Esophagus (tissue), 2 donors: ENCODE measurements around the gene CPNE5. TPM values are rescaled to one million over a fixed set of nuclear protein-coding genes. Genes with fewer than 3 reads are reported as not detected.

Experiments used
- H3K27ac ChIP-seq, 2 donors: one replicate each; pipeline ENCODE4 v1.5.1; 2013; ENCODE audit warnings: low read depth in 2 of 2, mild to moderate bottlenecking in 2 of 2, inconsistent platforms in 1 of 2, low read length in 1 of 2, moderate library complexity in 1 of 2
- H3K27me3 ChIP-seq, 2 donors: one replicate each; pipeline ENCODE4 v1.6.1; 2013; ENCODE audit warnings: low read length in 2 of 2, control low read depth in 1 of 2, mild to moderate bottlenecking in 1 of 2; ENCODE audit not compliant: insufficient read depth in 2 of 2, control insufficient read depth in 1 of 2
- H3K36me3 ChIP-seq, 2 donors: one replicate each; pipeline ENCODE4 v1.6.1; 2013; ENCODE audit warnings: low read length in 1 of 2; ENCODE audit not compliant: control insufficient read depth in 2 of 2, insufficient read depth in 2 of 2
- H3K4me1 ChIP-seq, 2 donors: one replicate each; pipeline ENCODE4 v1.6.1; 2013; ENCODE audit warnings: low read length in 1 of 2; ENCODE audit not compliant: control insufficient read depth in 2 of 2, insufficient read depth in 2 of 2
- H3K4me3 ChIP-seq, 2 donors: one replicate each; pipeline ENCODE4 v1.5.1; 2013; ENCODE audit warnings: low read length in 2 of 2, mild to moderate bottlenecking in 2 of 2, low read depth in 1 of 2, moderate library complexity in 1 of 2
- H3K9me3 ChIP-seq, 2 donors: one replicate each; pipeline ENCODE4 v1.6.1; 2013; ENCODE audit warnings: mild to moderate bottlenecking in 2 of 2, low read depth in 1 of 2, low read length in 1 of 2, moderate library complexity in 1 of 2; ENCODE audit not compliant: control insufficient read depth in 2 of 2, insufficient read depth in 1 of 2
- WGBS, 2 donors: extraction: QIAGEN DNeasy Blood & Tissue Kit; methylation state at CpG; one replicate each; pipeline ENCODE4 v1.1.7; 2013; 5-methylcytosine and 5-hydroxymethylcytosine counted together
- polyA plus RNA-seq, 2 donors: library from polyadenylated mRNA; stranded (reverse); fragments of 200-250 nt; gene quantifications; one replicate each; pipeline ENCODE4 v1.2.3, GENCODE V29; 2013
- donor health status: healthy with polysubstance abuse.
- donor health status: Bipolar disorder and iron deficiency.

The CPNE5 gene
- polyA plus RNA-seq: under 1 TPM; 0.73 to 0.81 TPM

DNA sequence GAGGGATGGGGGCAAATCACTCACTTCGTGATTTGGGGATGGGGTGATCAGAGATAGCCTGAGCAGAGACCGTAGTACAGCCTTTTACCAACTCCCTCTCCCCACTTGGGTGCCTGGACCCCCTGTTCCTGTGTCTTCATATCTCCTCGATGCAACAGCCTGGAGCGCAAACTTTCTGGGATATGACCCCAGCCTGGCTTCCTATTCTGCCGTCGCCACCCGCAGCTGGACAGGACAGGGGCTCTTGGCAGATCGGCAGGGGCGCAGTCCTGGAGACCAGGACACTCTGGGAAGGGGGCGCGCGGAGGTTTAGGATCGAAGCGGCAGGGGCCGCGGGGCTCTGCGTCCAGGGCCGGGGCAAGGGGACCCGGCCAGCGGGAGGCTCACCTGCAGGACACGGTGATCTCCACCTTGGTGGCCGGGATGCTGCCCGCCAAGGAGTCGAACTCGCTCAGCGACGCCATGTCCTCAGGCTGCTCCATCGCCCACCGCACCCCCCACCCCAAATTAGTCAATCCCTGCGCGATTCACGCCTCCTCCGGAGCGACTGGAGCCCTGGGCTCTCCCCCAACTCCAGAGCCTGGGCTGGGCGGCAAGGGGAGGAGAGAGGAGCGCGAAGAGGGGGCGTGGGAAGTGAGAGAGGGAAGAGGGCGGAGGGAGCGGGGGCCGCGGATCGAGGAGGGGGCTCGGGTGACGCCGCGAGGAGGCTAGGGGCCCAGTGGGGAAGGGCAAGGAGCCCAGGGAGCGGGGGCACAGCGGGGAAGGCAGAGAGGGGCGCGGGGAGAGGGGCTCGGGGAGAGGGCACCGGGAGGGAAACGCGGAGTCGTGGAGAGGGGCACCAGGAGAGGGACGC lies at the start of gene CPNE5:
Gene CPNE5 (minus strand): TSS at position 549 of the 853 bp plus-strand sequence. CDS start 67 bp downstream, at position 482.
- Histone ChIP-seq H3K4me1 (peaks cover 8 to 14% of the 10 kb centered on the region in 2 donors), H3K27ac (no peak within 1 kb of the TSS), H3K9me3 (no peaks in the 10 kb centered on the region), H3K4me3 (peak within 1 kb of the TSS; percentile 24 to 45), H3K36me3 (no peaks in the 10 kb centered on the region), H3K27me3 (no peaks in the 10 kb centered on the region)
- WGBS, 2 donors: 17% methylated on average over 48 to 57 of the region's 57 CpGs

DNA sequence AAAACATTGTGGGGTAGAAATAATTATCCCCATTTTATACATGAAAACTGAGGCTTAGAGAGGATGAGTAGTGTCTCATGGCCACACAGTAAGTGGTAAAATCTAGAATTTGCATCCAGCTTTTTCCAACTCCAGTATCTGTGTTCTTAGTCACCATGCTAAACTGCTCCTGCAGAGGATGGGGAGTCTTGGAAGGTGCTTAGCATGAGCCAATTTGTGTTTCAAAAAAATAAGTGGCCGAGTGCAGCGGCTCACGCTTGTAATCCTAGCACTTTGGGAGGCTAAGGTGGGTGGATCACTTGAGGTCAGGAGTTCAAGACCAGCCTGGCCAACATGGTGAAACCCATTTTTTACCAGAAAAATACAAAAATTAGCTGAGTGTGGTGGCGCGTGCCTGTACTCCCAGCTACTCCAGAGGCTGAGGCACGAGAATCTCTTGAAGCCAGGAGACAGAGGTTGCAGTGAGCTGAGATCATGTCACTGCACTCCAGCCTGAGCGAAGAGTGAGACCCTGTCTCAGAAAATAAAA lies 48.9 kb upstream of the CPNE5 start:
- H3K4me1 ChIP-seq: no peaks in the 10 kb centered on the region
- H3K27me3 ChIP-seq: no peaks in the 10 kb centered on the region
- no peak overlapping the region for H3K4me3 ChIP-seq
- 93 to 95% methylated on average over 7 of the region's 7 CpGs for WGBS, 2 donors
- H3K9me3 ChIP-seq: no peaks in the 10 kb centered on the region
- H3K27ac ChIP-seq: no peak overlapping the region
- peaks cover 0 to 4% of the 10 kb centered on the region in 2 donors for H3K36me3 ChIP-seq

GRCh38 chr6:36886950-36887618 lies 47.8 kb upstream of the CPNE5 start:
- Histone ChIP-seq H3K9me3 (no peaks in the 10 kb centered on the region), H3K4me1 (no peaks in the 10 kb centered on the region), H3K27me3 (no peaks in the 10 kb centered on the region), H3K36me3 (peaks cover 0 to under 1% of the 10 kb centered on the region in 2 donors), H3K4me3 (peak overlapping the region in 1 of 2 donors; percentile 92), H3K27ac (no peak overlapping the region)
- WGBS, 2 donors: 71% methylated on average over 10 of the region's 10 CpGs

DNA sequence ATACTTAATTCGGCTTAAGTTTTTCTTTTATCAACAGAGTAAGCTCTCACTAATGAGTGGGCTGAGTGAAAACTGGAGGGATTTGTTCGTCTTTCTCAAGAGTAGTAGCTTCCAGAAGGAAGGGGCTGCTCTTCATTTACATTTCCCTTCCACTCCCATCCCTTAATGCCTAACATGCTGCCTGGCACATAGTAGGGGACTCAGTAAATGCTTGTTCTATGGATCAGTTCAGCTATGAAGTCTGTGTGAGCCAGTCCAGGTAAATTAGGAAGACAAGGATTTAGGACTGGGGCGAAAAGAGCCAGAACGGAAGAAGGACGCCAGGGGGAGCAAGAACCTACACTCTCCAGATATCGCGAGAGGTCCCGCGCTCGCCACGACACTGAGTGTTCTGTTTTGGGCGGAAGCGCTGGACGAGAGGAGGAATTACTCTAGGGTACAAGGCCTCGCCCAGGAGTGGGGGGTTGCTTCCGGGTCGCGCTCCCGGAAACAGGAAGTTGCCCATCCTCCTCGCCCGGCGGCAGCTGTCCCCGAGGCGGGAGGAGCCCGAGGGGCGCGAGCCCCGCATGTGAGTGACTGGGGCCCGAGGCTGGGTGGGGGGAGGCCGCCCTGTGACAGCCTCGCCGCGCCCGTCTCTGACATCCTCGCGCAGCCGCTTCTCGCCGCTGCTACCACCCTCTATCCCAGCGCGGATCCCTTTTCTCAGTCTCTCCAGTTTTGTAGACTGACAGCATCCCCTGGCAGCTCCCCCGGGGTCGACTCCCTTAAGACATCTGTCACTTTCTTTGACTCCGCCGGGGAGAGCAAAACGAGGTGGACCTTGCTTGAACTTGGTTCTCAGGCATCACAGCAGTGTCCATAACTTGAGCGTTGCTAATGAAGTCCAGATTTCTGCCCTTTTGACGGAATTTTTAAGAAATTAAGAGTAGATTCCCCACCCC lies 46.5 kb upstream of the CPNE5 start, which contains the start of gene C6orf89:
Gene C6orf89 (plus strand): TSS at position 492 of the 941 bp plus-strand sequence. CDS start 13,493 bp downstream, outside the sequence.
- WGBS, 2 donors: 2 to 3% methylated on average over 47 to 48 of the region's 48 CpGs
- Histone ChIP-seq H3K36me3 (no peaks in the 10 kb centered on the region), H3K27ac (peak within 1 kb of the TSS; percentile 76 to 88), H3K9me3 (no peaks in the 10 kb centered on the region), H3K27me3 (no peaks in the 10 kb centered on the region), H3K4me1 (no peaks in the 10 kb centered on the region), H3K4me3 (peak within 1 kb of the TSS; percentile 91 to 92)

- no peaks in the 10 kb centered on the region for H3K4me1 ChIP-seq
- H3K27ac ChIP-seq: no peak overlapping the region
- H3K36me3 ChIP-seq: no peaks in the 10 kb centered on the region
- WGBS, 2 donors: 97 to 100% methylated on average over 3 of the region's 3 CpGs
- H3K4me3 ChIP-seq: no peak overlapping the region
- H3K9me3 ChIP-seq: no peaks in the 10 kb centered on the region
- no peaks in the 10 kb centered on the region for H3K27me3 ChIP-seq
Observed at GRCh38 chr6:36884610-36885009, 45.4 kb upstream of the CPNE5 start.

DNA sequence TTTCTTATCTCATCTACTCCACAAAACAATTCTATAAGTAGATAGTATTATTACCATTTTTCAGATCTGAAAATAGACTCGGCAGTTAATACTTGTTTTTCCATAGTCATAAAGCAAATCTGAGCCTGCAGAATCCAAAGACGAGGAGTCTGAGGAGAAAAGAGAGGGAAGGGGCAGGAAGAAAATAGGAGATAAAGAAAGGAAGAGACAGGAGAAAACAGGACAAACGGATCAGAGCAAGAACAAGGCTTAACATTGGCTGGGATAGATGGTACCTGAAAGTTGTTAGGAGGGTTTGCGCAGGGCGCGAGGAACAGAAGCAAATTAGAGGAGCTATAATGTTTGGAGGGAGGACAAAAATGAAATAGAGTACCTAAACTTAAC lies 36.0 kb upstream of the CPNE5 start:
- Histone ChIP-seq H3K36me3 (peaks cover 0 to under 1% of the 10 kb centered on the region in 2 donors), H3K27ac (peak overlapping the region in 1 of 2 donors; percentile 96), H3K9me3 (no peaks in the 10 kb centered on the region), H3K27me3 (peaks cover 0 to 3% of the 10 kb centered on the region in 2 donors), H3K4me1 (no peaks in the 10 kb centered on the region), H3K4me3 (peak overlapping the region; percentile 79 to 94)
- 44 to 46% methylated on average over 6 of the region's 6 CpGs for WGBS, 2 donors

DNA sequence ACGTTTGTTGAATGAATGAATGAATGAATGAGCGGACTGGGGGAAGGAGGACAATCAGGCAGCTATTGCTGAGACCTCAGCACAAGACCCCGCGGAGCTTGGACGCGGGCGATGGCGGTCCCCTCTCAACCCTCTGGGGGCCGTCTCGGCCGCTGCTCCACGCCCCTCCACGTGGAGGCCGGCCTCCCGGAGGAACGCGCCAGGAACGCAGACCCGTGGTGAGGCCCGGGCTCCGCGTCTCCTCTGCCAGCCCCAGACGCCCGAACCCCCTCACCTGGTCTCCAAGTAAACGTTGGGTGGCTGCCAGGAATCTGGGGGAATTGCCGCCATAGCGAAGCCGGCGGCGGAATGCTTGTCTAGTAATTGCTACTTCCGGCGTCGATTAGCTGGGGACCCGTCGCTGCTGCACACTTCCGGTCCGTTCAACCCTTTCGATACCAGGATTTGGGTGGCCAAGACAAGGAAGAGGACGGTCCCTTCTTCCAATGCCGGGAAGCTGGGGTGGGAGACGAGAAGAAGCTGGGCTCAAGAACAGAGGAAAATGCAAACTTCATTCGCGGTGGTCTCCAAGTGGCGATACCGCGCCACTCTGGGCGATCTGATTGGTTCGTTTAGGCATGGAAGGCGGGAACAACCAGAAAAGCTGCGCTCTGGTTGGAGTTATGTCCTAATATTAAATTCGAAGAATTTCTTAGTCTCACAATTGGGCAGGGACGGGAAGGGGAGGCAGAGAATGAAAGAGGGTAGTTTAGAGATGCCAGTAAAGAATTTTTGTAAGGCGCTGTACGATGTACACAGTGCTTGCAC lies 35.4 kb upstream of the CPNE5 start, which contains the start of gene PPIL1:
Gene PPIL1 (minus strand): TSS at position 361 of the 807 bp plus-strand sequence. CDS start 31 bp downstream, at position 330.
- Histone ChIP-seq H3K36me3 (peaks cover 0 to 2% of the 10 kb centered on the region in 2 donors), H3K27me3 (peaks cover 0 to 3% of the 10 kb centered on the region in 2 donors), H3K4me1 (no peaks in the 10 kb centered on the region), H3K9me3 (no peaks in the 10 kb centered on the region), H3K4me3 (peak within 1 kb of the TSS; percentile 79 to 94), H3K27ac (peak within 1 kb of the TSS; percentile 84 to 96)
- 0% methylated on average over 53 to 54 of the region's 54 CpGs for WGBS, 2 donors

DNA sequence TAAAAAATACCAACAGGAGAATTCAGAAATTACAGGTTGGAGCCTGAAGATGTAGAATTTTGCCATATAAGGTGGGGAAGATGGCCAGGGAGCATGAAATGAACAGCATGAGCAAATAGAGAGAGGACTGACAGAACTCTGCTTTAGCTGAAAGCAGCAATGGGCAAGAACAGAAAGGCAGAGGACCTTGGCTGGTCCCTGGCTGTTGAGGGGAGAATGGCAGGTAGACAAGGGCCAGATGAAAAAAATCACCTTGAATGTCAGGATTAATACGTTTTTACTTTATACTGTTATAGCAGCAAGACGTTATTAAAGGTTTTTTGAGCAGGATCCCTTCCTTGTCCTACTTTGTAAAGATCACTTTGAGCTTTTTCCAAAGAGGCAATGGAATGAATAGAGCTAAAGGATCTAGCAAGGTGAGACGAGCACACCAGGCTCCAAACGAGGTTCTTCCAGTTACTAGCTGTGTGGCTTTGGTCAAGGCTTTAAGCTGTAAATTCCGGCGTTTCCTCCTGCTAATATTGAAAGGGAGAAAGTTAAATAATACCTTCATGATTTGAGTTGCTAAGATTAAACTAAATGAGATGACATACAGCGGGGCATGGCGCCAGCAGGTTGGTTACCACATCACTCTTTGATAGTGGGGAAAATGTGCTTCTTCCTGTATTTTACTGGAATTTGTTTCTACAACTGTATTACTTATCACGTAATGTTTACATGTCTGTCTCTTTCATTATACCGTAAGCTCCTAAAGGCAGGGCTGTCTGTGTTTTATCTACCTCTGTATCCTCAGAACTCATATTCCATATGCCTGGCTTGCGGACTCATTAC lies 34.6 kb upstream of the CPNE5 start:
- peaks cover 2 to 3% of the 10 kb centered on the region in 2 donors for H3K36me3 ChIP-seq
- H3K27ac ChIP-seq: peak overlapping the region; percentile 84 to 96
- 8 to 9% methylated on average over 11 of the region's 11 CpGs for WGBS, 2 donors
- H3K27me3 ChIP-seq: no peaks in the 10 kb centered on the region
- no peaks in the 10 kb centered on the region for H3K9me3 ChIP-seq
- no peaks in the 10 kb centered on the region for H3K4me1 ChIP-seq
- peak overlapping the region; percentile 79 to 94 for H3K4me3 ChIP-seq
